Right ventricle myocardium inferior (tissue), 1 donor: ENCODE data around the gene RPS18. TPM values are rescaled to one million over a fixed set of nuclear protein-coding genes. Genes with fewer than 3 reads are reported as not detected.
"Not testable (repeated sequence)": the region's sequence is repeated elsewhere in the genome, so short reads cannot be mapped to it uniquely, and the experiment has no call there.

Source experiments
- ATAC-seq: fragments of 200-7000 bp; cut with Tn5 transposase; one replicate; pipeline ENCODE4 v1.9.1; 2020; ENCODE audit warnings: mild to moderate bottlenecking, moderate library complexity
- DNase-seq: peaks from one replicate; pipeline ENCODE4 v3.0.0; 2021; ENCODE audit errors: missing footprints
- intact Hi-C: fragments of 100-400 bp; cut with DNase I; formaldehyde crosslinking; loops from one replicate; pipeline ENCODE4 v1.11.0; 2022
- long read RNA-seq: library from polyadenylated mRNA; unstranded; transcript quantifications from one replicate; pipeline ENCODE4 v2.0.0, GENCODE V29; 2021
- total RNA-seq: library from RNA; stranded (reverse); fragmentation: NEBNext Ultra II Directional; extraction: Animal tissue kit (Norgen Biotek cat#: 25700); gene quantifications from one replicate; pipeline ENCODE4 v1.2.1, GENCODE V29; 2021
- donor health status: DM: no; HTN: yes; CAD: no; lungs with severe emphysema.

The RPS18 gene
- total RNA-seq: 1,075 TPM
- long read RNA-seq, transcript RPS18-230 (6 exons, 613 nt): major isoform, 253 of 274 reads
- long read RNA-seq, partial matches to known transcripts: 15 of 274 reads
- long read RNA-seq, other reads (novel, unspliced or antisense): 0 of 274 reads

DNA sequence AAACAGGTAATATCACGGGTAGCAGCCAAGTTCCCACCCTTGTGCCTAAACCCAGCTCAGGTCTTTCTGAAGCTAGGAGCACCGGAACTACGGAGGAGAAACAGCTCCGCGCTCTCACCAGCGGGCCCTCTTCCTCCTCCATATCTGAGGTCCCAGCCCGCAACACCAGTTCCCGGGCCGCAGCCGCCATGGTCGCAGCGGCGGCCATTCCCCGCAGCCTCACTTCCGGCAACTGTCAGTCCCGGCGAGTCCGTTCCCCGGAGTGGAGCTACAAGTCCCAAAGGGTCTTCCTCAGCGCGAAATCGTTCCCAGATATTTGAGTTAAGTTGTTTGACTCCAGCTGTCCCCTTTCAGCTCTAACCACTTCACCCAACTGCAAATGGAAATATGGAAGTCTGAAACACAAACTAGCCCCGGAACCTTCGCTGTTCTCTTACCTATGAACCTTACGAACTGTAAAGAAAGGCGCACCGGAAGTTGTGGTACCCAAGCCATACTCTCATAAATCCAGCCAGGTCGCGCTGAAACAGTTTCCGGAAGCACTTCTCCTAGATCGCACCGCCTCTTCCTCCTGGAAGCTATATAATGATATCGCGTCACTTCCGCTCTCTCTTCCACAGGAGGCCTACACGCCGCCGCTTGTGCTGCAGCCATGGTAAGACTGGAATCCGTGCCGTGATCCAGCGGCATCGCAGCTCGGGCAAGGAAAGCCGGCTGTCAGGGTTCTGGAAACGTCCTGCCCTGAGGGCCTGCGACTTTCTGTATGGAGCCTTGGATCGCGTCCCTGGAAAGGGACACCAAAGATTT, at the start of gene RPS18, which contains the start of gene VPS52:
Gene RPS18, plus strand, starts transcription at position 608 of the 807 bp plus-strand sequence. Its CDS starts 45 bp downstream, at position 653.
Gene VPS52, minus strand, starts transcription at position 409 of the 807 bp plus-strand sequence. Its CDS starts 201 bp downstream, at position 208.
- intact Hi-C loops: loop anchor here (2.0 kb wide), 1 partner anchor 45 kb away; the partner anchor contains the start of gene ZBTB22
- ATAC-seq: peak; percentile 96
- DNase-seq: peak; percentile 95

DNA sequence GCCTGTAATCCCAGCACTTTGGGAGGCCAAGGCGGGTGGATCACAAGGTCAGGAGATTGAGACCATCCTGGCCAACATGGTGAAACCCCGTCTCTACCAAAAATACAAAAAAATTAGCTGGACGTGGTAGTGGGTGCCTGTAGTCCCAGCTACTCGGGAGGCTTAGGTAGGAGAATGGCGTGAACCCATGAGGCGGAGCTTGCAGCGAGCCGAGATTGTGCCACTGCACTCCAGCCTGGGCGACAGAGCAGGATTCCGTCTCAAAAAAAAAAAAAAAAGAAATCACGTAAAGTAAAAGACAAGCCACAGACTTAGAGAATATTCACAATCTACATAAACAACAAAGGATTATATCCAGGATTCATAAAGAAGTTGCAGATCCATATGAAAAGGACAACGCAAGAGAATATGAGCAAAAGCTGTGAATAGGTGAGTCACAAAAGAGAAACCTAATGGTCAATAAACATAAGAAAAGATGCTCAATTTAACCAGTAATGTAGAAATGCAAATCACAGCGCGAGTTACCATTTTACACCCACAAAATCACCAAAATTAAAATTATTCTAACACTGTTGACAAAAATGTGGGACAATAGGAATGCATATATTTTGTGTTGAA, 45.3 kb upstream of the RPS18 start:
- ATAC-seq, DNase-seq, intact Hi-C loops: not testable (repeated sequence)

DNA sequence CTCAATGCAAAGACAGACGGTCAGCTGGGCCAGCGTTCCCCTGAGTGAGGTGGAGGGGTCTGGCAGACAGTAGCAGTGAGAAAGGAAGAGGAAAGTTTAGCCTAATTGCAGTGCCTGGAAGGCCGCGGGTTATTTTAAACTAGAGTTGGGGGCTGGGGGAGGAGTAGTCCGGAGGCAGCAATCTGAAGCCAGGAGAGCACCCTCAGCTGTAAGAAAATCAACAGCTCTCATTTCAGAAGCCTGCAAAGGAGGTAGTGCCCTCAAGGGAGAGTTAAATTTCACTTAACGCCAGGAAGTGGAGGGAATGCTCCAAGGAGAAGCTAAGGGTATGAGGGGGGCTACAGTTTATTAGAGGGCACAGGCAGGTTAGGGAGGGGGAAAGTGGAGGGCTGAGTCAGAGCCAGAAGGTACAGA, 36.6 kb upstream of the RPS18 start:
- ATAC-seq: no peak
- intact Hi-C loops: no loop called here
- DNase-seq: no peak

DNA sequence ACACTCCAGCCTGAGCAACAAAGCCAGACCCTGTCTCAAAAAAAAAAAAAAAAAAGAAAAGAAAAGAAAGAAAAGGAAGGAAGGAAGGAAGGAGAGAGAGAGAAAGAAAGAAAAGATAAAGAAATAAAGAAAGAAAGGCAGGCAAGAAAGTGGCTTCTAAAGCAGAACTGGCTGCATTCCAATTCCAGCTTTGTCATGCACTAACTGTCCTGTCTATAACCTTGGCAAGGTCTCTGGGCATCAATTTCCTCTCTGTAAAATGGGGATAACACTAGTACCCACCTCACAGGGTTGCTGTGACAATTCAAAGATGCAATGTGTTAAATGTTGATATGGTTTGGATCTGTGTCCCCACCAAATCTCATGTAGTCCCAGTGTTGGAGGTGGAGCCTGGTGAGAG, 35.5 kb upstream of the RPS18 start:
- ATAC-seq (no peak), DNase-seq (no peak)
- intact Hi-C loops: no loop called here

DNA sequence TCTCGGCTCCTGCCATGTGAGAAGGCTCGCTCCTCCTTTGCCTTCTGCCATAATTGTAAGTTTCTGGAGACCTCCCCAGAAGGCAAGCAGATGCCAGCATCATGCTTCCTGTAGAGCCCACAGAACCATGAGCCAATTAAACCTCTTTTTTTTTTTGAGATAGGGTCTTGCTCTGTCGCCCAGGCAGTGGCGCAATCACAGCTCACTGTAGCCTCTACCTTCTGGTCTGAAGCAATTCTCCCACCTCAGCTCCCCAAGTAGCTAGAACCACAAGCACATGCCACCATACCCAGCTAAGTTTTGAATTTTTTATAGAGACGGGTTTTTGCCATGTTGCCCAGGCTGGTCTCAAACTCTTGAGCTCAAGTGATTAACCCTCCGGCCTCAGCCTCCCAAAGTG, 35.0 kb upstream of the RPS18 start:
- intact Hi-C loops: no loop called here
- no peak for DNase-seq
- no peak for ATAC-seq

DNA sequence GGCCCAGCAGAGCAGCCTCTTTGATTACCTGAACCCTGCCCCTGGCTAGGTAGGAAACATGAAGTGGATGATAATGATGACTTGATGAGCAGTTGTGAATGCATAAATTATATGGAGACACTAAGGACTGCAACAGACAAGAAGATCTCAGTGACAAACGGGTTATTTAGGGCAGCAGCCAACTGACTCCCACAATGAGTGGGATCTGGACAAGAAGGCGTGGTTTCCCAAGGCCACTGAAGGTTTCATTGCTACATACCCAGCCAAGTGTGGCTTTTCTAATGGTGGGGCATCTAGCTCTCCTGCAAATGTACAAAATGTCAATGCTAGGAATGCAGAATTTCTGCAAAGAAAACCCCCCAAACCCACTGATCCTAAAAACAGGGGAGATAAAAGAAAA, 34.1 kb upstream of the RPS18 start:
- ATAC-seq (no peak), DNase-seq (no peak)
- intact Hi-C loops: no loop called here

DNA sequence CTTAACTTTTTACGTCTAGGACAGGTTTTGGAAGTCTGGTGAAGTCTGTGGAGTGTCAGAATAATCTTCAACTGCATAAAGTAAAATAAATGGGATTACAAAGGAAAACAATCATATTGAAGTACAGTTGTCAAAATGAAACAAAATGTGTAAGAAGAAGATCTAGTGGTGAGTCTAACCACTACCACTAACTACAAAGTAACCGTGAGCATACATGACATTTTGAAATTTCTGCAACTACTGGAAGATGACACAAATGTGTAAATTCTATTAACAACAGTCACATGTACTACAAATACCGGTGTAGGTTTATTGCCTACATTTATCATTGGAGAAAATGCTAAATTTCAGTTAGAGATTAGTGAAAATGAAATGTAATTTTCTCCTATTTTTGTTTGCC, 29.9 kb upstream of the RPS18 start:
- no peak for ATAC-seq
- intact Hi-C loops: no loop called here

DNA sequence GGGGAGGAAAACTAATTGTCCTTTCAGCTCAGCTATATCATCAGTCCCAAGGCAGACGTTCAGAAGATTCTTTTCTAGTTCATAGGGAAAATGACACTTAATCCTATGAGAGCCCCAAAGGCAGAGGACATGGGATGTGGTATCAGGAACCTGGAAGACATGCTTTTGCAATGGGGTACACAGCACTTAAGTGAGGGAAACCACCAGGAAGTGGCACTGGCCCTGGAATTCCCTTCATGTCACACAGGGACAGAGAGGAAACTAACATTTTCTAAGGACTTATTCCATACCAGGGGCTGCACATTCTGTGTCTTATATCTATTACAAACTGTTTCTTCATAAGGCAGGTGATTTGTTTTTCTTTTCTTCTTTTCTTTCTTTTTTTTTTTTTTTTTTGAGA, 28.4 kb upstream of the RPS18 start:
- intact Hi-C loops: no loop called here
- DNase-seq: no peak
- ATAC-seq: no peak

More for the DNA sequence above, 29.9 kb upstream of the RPS18 start:
- DNase-seq: no peak

DNA sequence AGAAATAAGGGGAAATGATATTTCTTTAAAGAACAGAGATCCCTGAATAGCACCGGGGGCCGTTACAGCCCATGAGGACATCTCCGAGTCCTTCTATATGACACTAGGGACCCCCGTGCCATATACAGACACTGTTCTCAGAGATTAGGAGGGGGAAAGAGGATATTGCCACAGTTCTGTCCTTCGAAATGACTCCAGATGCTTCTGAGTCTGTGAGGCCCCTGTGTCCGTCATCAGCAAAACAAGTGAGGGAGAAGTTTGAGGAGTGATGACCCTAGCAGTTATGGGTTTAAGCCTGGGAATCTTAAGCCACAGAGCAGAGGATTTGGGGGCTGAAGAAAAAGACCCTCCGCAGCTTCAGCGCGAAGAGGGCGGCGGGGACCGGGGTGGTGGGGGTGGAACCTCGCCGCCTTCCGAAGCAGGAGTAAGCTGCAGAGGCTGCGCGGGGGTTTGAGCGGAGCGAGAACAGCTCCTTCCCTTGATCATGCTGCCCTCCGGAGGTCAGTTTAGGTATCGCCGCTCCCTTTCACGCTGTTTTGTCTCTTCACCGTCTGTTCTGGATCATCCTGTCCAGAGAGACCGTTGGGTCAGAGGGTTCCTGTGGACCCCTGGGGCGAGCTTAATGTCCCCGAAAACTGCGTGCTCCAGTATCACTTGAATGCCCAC, 23.8 kb upstream of the RPS18 start:
- ATAC-seq (peak; percentile 79), DNase-seq (peak; percentile 95)
- intact Hi-C loops: loop anchor here (1.0 to 5.0 kb wide), 6 partner anchors 39 to 361 kb away; partner anchors contain the start of genes RING1, RXRB and SLC39A7

DNA sequence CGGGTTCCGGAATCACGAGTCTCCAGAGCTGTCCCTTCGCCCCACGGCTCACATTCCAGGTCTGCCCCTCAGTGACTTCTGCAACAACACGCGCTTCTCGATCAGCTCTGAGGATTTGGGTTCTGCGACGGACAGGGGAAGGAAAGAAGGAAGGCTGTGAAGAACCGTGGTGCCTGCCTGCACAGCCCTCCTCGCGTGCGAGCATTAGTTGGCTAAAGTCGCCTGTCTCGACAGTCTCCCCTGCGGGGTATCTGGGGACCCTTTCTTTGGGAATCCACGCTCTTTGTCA, 23.3 kb upstream of the RPS18 start:
- ATAC-seq (peak; percentile 3), DNase-seq (no peak)
- intact Hi-C loops: loop anchor here (1.0 to 5.0 kb wide), 6 partner anchors 40 to 361 kb away; partner anchors contain the start of genes RING1, RXRB and SLC39A7

DNA sequence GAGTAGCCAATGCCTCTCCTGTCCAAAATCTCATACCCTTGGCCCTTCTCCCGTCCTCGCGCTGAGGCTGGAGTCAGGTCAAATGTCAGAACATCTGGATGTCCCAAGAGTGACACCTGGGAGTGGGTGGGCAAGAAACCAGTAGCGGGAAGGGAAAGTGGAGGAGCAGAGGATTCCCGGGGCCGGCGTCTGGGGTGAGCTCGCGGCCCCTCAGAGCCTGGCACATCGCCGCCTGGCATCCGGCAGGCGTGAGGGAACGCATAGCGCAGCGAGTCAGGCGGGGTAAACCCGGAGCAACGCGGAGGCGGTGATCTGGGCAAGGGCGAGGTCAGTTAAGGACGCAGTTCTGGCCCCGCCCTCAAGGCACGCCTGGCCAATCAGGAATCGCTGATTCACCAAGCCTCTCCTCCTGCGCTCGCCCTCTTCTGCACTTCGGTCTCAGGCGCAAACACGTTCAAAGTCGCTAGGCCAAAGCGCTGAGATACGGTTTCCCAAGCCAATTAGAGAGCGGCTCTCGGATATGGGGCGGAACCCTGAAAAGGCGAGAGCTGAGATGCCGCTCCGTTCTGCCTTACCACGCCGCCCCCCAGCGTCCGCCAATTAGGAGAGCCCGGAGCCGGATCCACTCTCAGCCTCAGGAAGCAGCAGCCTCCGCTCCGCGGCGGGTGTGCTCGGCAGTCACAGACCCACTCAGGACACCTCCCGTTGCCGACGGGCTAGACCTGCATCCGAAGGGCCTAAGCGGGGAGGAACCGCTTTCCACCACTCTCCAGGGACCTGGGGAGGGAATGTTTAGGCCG, 22.7 kb upstream of the RPS18 start:
- intact Hi-C loops: loop anchor here (1.0 to 5.0 kb wide), 6 partner anchors 40 to 362 kb away; partner anchors contain the start of genes RING1, RXRB and SLC39A7
- peak; percentile 97 for ATAC-seq
- peak; percentile 98 for DNase-seq

DNA sequence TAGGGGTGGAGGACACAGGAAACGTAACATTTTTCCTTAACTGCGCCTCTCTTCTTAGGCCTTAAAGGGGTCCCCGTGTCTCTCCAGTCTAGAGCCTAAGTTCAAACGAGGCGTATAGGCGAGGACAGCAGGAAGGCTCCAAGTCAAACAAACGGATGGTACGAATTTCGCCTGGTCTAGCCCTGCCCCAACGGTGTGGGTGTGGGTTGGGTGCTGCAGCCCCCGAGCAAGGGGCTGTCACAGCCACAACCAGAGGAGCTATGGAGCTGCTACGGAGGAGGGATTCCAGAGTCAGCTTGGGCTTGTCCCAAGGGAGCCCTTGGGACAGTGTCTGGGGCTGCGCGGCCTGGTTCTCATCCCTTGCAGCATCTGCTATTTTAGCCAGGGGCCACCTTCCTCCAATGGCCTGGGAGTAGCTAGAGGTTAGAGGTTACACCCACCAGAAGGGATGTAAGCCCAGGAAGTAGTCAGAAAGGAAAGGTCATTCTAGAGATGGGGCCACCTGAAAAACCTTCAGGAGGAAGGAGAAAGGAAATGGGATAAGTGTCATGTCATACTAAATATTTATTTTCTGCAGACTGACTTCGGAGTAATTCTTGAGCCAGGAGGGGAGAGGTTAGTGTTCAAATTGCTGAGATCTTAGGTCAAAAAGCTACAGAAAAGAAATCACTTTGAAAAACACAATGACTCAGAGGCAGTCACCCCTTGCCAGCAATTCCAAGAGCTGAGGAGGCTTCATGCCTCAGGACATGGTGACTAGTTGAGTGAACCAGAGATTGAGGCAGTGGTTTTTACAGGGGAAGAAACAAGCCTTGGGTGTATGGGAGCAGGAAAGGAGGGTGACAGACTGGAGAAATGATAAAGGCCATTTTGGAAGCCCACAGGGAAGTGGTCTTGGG, 21.9 kb upstream of the RPS18 start:
- DNase-seq (no peak), ATAC-seq (peak; percentile 0)
- intact Hi-C loops: loop anchor here (2.0 to 5.0 kb wide), 4 partner anchors 41 to 363 kb away; partner anchors contain the start of genes RING1, RXRB and SLC39A7

DNA sequence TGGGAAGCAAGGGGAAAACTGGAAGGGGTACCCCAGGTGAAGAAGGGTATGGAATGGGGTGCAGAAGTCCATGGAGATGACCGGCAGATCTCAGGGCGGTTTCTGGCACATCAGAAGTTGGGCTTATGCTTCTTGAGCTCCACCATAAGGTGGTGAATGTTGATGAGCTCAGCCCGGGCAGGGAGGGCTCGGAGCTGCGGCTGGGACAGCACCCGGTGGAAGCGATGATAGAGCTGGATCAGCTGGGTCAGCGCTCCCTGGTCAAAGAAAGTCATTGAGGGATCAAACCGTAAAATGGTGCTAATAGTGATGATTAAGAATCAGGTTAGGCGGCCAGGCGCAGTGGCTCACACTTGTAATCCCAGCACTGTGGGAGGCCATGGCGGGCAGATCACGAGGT, 21.1 kb upstream of the RPS18 start:
- intact Hi-C loops: no loop called here
- ATAC-seq: no peak
- DNase-seq: no peak

DNA sequence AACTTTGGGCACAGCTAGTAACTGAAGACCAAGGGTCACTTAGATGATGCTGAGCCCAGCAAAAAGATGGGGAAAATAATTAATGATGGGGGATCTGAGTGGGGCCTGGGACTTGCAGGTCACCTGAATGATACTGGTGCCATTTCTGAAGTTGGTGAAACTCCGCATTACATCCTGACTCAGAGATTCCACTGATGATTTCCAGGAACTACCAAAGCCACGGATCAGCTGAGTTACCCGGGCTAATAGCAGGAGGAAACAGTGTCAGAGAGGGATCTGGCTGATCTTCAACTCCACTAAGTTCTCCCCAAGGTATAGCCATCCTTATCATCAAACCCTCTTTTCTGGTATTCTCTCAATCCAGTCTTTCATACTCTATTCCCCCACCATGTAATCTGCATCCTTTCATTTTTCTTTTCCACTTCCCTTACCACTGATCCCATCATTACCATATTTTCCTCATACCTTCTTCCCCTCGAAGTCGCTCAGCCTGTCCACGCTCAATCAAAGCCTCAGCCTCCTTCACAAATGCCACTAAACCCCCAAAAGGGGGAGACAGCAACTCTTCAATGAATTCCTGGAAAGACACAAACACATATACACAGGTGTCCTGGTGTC, 20.4 kb upstream of the RPS18 start:
- ATAC-seq (no peak), DNase-seq (no peak)
- intact Hi-C loops: no loop called here

DNA sequence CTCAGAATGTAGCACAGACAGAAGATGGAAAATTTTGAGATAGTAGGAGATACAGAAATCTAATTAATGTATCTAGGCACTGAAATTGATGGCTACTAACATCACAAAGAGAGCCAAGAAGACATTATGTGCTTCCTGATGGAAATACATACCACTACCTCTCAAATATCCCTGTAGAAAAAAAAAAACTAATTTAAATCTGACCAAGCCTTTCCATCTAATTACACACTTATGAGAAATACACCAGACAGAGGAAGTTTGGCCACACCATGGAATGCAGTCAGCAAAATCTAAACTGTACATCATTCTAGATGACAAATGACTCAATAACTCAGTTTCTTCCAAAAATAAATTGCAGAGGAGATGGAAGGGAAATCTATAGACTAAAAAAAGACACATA, 19.1 kb upstream of the RPS18 start:
- DNase-seq (no peak), ATAC-seq (no peak)
- intact Hi-C loops: no loop called here

DNA sequence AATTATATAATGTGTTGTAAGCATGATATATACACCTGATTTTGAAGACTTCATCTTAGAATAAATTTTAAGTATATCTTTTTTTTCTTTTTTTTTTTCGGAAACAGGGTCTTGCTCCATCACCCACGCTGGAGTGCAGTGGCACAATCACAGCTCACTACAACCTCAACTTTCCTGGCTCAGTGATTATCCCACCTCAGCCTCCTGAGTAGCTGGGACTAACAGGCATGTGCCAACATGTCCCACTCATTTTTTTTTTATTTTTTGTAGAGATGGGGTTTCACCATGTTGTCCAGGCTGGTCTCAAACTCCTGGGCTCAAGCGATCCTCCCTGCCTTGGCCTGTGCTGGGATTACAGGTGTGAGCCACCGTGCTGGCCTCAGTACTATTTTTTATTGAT, 17.3 kb upstream of the RPS18 start:
- intact Hi-C loops: no loop called here
- ATAC-seq: no peak
- DNase-seq: no peak

DNA sequence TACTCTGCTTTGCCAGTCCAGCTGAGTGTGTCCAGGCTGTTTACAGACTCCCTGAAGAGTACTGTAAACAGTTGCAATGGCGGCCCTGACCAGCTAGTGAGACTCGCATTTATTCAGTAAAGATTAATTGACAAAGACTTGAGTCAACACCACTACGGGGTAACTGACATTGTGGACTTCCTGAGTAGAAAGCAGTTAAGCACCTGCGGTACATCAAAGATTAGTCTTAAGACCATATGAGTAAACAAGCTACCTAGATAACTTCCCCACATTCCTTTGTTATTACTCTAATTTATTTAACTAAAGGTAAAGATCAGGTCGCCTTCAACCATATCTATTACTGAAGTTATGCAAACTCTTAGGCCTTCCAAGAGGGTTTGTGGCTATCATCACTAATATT, 12.8 kb upstream of the RPS18 start:
- intact Hi-C loops: no loop called here
- ATAC-seq (no peak), DNase-seq (no peak)
